IMR-90 (cell line): ENCODE results near the gene EHMT1. TPM values are rescaled to one million over a fixed set of nuclear protein-coding genes. Genes with fewer than 3 reads are reported as not detected.

ENCODE experiments used
- ATAC-seq: fragments of 200-7000 bp; cut with Tn5 transposase; 2 replicates; pipeline ENCODE4 v1.9.1; 2020; ENCODE audit warnings: low read depth, mild to moderate bottlenecking, moderate library complexity
- BruUV-seq: library from RNA; stranded (reverse); fragments of 400-500 nt; replicated peaks from 2 replicates; lab custom pipeline; 2021; lab: Mats Ljungman, UMichigan
- CTCF ChIA-PET: fragments of 300-600 bp; formaldehyde crosslinking; extraction: SDS; loops from one replicate; lab custom pipeline; 2021; ENCODE audit warnings: antibody characterized with exemption; lab: Yijun Ruan, JAX
- POLR2A ChIA-PET: fragments of 300-600 bp; sonication (Branson Sonifier 250); formaldehyde crosslinking; loops from one replicate; lab custom pipeline; 2022; ENCODE audit warnings: antibody characterized with exemption; ENCODE audit not compliant: unreplicated experiment; lab: Charles Lee
- DNase-seq: peaks from one replicate; pipeline ENCODE4 v3.0.0; 2013
- H2AFZ ChIP-seq: replicated peaks from 2 replicates; pipeline ENCODE3; 2013; ENCODE audit warnings: low read length, mild to moderate bottlenecking; ENCODE audit not compliant: poor library complexity
- H2AK5ac ChIP-seq: 2 replicates; pipeline ENCODE4 v1.6.1; 2013; ENCODE audit warnings: low read depth, low read length, inconsistent platforms
- H2AK9ac ChIP-seq: replicated peaks from 2 replicates; pipeline ENCODE3; 2013; ENCODE audit warnings: mild to moderate bottlenecking, low read depth, low read length, moderate library complexity; ENCODE audit not compliant: poor library complexity
- H2BK120ac ChIP-seq: 2 replicates; pipeline ENCODE4 v1.6.1; 2013; ENCODE audit warnings: low read depth, low read length, inconsistent platforms
- H2BK15ac ChIP-seq: 3 replicates; pipeline ENCODE4 v1.6.1; 2013; ENCODE audit warnings: low read depth, low read length, inconsistent platforms
- H2BK20ac ChIP-seq: 2 replicates; pipeline ENCODE4 v1.6.1; 2013; ENCODE audit warnings: low read depth, mild to moderate bottlenecking, inconsistent platforms, low read length, moderate library complexity
- H2BK5ac ChIP-seq: 2 replicates; pipeline ENCODE4 v1.6.1; 2013; ENCODE audit warnings: mild to moderate bottlenecking, low read depth, low read length, inconsistent platforms; ENCODE audit not compliant: poor library complexity, severe bottlenecking
- H3K14ac ChIP-seq: replicated peaks from 2 replicates; pipeline ENCODE4 v1.6.1; 2013; ENCODE audit warnings: low read depth, low read length, inconsistent platforms
- H3K18ac ChIP-seq: 2 replicates; pipeline ENCODE4 v1.6.1; 2013; ENCODE audit warnings: low read depth, low read length, control low read depth
- H3K23ac ChIP-seq: 2 replicates; pipeline ENCODE4 v1.6.1; 2013; ENCODE audit warnings: low read depth, low read length, inconsistent platforms
- H3K27ac ChIP-seq: 2 replicates; pipeline ENCODE4 v1.5.1; 2013; ENCODE audit warnings: mild to moderate bottlenecking, control low read depth, low read length; ENCODE audit not compliant: insufficient read depth
- H3K27me3 ChIP-seq: 2 replicates; pipeline ENCODE4 v1.6.1; 2013; ENCODE audit warnings: low read length; ENCODE audit not compliant: control insufficient read depth, insufficient read depth
- H3K36me3 ChIP-seq: 2 replicates; pipeline ENCODE4 v1.6.1; 2013; ENCODE audit warnings: low read length, mixed read lengths; ENCODE audit not compliant: control insufficient read depth, insufficient read depth
- H3K4ac ChIP-seq: 2 replicates; pipeline ENCODE4 v1.6.1; 2013; ENCODE audit warnings: low read depth, low read length, inconsistent platforms
- H3K4me1 ChIP-seq: 2 replicates; pipeline ENCODE4 v1.6.1; 2013; ENCODE audit warnings: low read length, mixed read lengths; ENCODE audit not compliant: control insufficient read depth, insufficient read depth
- H3K4me2 ChIP-seq: 2 replicates; pipeline ENCODE4 v1.6.1; 2013; ENCODE audit warnings: low read depth, mild to moderate bottlenecking, control low read depth, low read length, moderate library complexity
- H3K4me3 ChIP-seq: 2 replicates; pipeline ENCODE4 v1.5.1; 2013; ENCODE audit warnings: low read depth, mild to moderate bottlenecking, control low read depth, low read length, moderate library complexity; ENCODE audit not compliant: insufficient read depth
- H3K56ac ChIP-seq: 2 replicates; pipeline ENCODE4 v1.6.1; 2013; ENCODE audit warnings: low read length, inconsistent platforms; ENCODE audit not compliant: insufficient read depth; ENCODE audit errors: extremely low read depth
- H3K79me1 ChIP-seq, 2 experiments: 2 replicates each; pipeline ENCODE4 v1.6.1; 2013; ENCODE audit warnings: low read length in 2 of 2, inconsistent platforms in 1 of 2, low read depth in 1 of 2
- H3K9ac ChIP-seq: 2 replicates; pipeline ENCODE4 v1.6.1; 2013; ENCODE audit warnings: low read depth, low read length, control low read depth
- H3K9me1 ChIP-seq: 2 replicates; pipeline ENCODE4 v1.6.1; 2013; ENCODE audit warnings: low read length, inconsistent platforms; ENCODE audit not compliant: insufficient read depth
- H3K9me3 ChIP-seq: 2 replicates; pipeline ENCODE4 v1.6.1; 2013; ENCODE audit warnings: low read length; ENCODE audit not compliant: control insufficient read depth, insufficient read depth
- H4K20me1 ChIP-seq: 2 replicates; pipeline ENCODE4 v1.6.1; 2013; ENCODE audit warnings: low read length, inconsistent platforms; ENCODE audit not compliant: insufficient read depth
- H4K5ac ChIP-seq: 2 replicates; pipeline ENCODE4 v1.6.1; 2013; ENCODE audit warnings: mild to moderate bottlenecking, low read depth, low read length, control low read depth
- H4K8ac ChIP-seq, 2 experiments: 2 replicates each; pipeline ENCODE4 v1.6.1; 2013; ENCODE audit warnings: low read depth in 2 of 2, low read length in 2 of 2, control low read depth in 1 of 2, inconsistent platforms in 1 of 2
- H4K91ac ChIP-seq: 2 replicates; pipeline ENCODE4 v1.6.1; 2013; ENCODE audit warnings: low read depth, low read length, inconsistent platforms; ENCODE audit not compliant: insufficient read depth
- BHLHE40 ChIP-seq: fragments of 150-350 bp; IDR thresholded peaks from 2 replicates; pipeline ENCODE4 v1.6.1; 2016; ENCODE audit warnings: mild to moderate bottlenecking, low read depth, low read length
- FOS ChIP-seq: fragments of 150-350 bp; IDR thresholded peaks from 2 replicates; pipeline ENCODE4 v1.6.1; 2016; ENCODE audit warnings: low read depth, low read length
- NFE2L2 ChIP-seq: fragments of 150-350 bp; IDR thresholded peaks from 2 replicates; pipeline ENCODE4 v1.6.1; 2016; ENCODE audit warnings: low read depth, mild to moderate bottlenecking, low read length
- RCOR1 ChIP-seq: IDR thresholded peaks from 2 replicates; pipeline ENCODE4 v1.6.1; 2012; ENCODE audit warnings: mild to moderate bottlenecking, low read length, improper control_type of control experiment; ENCODE audit not compliant: insufficient replicate concordance
- SMC3 ChIP-seq: fragments of 150-350 bp; IDR thresholded peaks from 2 replicates; pipeline ENCODE4 v1.6.1; 2016; ENCODE audit warnings: low read depth, mild to moderate bottlenecking, antibody characterized with exemption, low read length, moderate library complexity
- USF2 ChIP-seq: fragments of 150-350 bp; IDR thresholded peaks from 2 replicates; pipeline ENCODE4 v1.6.1; 2017; ENCODE audit warnings: mild to moderate bottlenecking, antibody characterized with exemption, low read length, low read depth
- WGBS, 2 experiments: methylation state at CpG; one replicate each; pipeline versions ENCODE4 v1.1.5 to v1.1.7; 2013; ENCODE audit warnings: missing lambda C conversion rate in 2 of 2; ENCODE audit not compliant: insufficient read length in 1 of 2; ENCODE audit errors: extremely low coverage in 2 of 2; 5-methylcytosine and 5-hydroxymethylcytosine counted together
- dilution Hi-C: fragments of 300-500 bp; cut with HindIII; formaldehyde crosslinking; loops from one replicate; pipeline ENCODE4 v1.14.3; 2018; ENCODE audit warnings: low sequenced_read_pairs; ENCODE audit not compliant: unreplicated experiment
- in situ Hi-C: fragments of 300-500 bp; cut with MboI; formaldehyde crosslinking; loops from 3 replicates; pipeline ENCODE4 v1.14.3; 2019; ENCODE audit warnings: low sequenced_read_pairs, inconsistent platforms, mixed read lengths
- intact Hi-C: fragments of 100-400 bp; cut with micrococcal nuclease; formaldehyde crosslinking; loops from 2 replicates; pipeline ENCODE4 v1.10.0; 2022
- polyA plus RNA-seq, 3 experiments: library from polyadenylated mRNA; depleted of rRNA; stranded (reverse); fragments of >200 nt; gene quantifications; 2 replicates each; pipeline ENCODE4 v1.2.3, GENCODE V29; 2012; ENCODE audit warnings: low replicate concordance in 1 of 3
- total RNA-seq: library from RNA; depleted of rRNA; stranded (reverse); fragments of >200 nt; gene quantifications from 2 replicates; pipeline ENCODE4 v1.2.3, GENCODE V29; 2012

The EHMT1 gene
- total and polyA plus RNA-seq, 2 of the 4 experiments (the other 2 are of a cell fraction) = 32.8 to 35.1 TPM

- no peak overlapping the region for H2BK120ac ChIP-seq
- H3K9me3 ChIP-seq = no peaks in the 10 kb centered on the region
- in situ Hi-C loops = no loop called here
- H3K79me1 ChIP-seq = peaks cover 4 to 13% of the 10 kb centered on the region in 2 experiments; a peak in 2 of 4 replicates
- POLR2A ChIA-PET = no interaction called here
- H4K5ac ChIP-seq = no peak overlapping the region
- no peak overlapping the region for H2BK20ac ChIP-seq
- H3K27ac ChIP-seq = no peak overlapping the region
- no TSS peak for BruUV-seq
- DNase-seq (no peak), ATAC-seq (no peak)
- CTCF ChIA-PET = no interaction called here
- no peak overlapping the region for H3K4ac ChIP-seq
- intact Hi-C loops = no loop called here
- no peak overlapping the region for H4K91ac ChIP-seq
- H2AK5ac ChIP-seq = no peak overlapping the region
- no peak overlapping the region for H3K56ac ChIP-seq
- no peaks in the 10 kb centered on the region; the same call in 1 of the 2 replicates for H3K4me1 ChIP-seq
- no peak overlapping the region for H2AK9ac ChIP-seq
- H3K9me1 ChIP-seq = no peaks in the 10 kb centered on the region; the same call in 1 of the 2 replicates
- WGBS, 2 experiments = 95% methylated on average over 16 of the region's 20 CpGs; no CpG with 5 or more reads in 1 of the 2 experiments
- no peak overlapping the region for H3K18ac ChIP-seq
- H3K9ac ChIP-seq = no peak overlapping the region
- dilution Hi-C loops = no loop called here
- H3K23ac ChIP-seq = no peak overlapping the region
- no peak overlapping the region for H3K4me2 ChIP-seq
- H2BK5ac ChIP-seq = no peak overlapping the region
- H3K14ac ChIP-seq = no peak overlapping the region
- H3K36me3 ChIP-seq = peaks cover 50% of the 10 kb centered on the region
- no peak overlapping the region for H4K8ac ChIP-seq
- H3K27me3 ChIP-seq = no peaks in the 10 kb centered on the region
- peaks cover 15% of the 10 kb centered on the region; the same call in 1 of the 2 replicates for H4K20me1 ChIP-seq
- no peak overlapping the region for H2BK15ac ChIP-seq
- H2AFZ ChIP-seq = no peak overlapping the region
- no peak overlapping the region for H3K4me3 ChIP-seq
- TF ChIP-seq FOS (no peak), RCOR1 (no peak), SMC3 (no peak), BHLHE40 (no peak), NFE2L2 (no peak), USF2 (no peak)
Observed at GRCh38 chr9:137832191-137832700, 213.4 kb downstream of the EHMT1 start.
